WTC11 (cell line): Measurements from ENCODE around the gene IRF2. TPM values are rescaled to one million over a fixed set of nuclear protein-coding genes. Genes with fewer than 3 reads are reported as not detected.

Source experiments
- ATAC-seq: fragments of 200-7000 bp; cut with Tn5 transposase; 2 replicates; pipeline ENCODE4 v1.10.0; 2021; ENCODE audit warnings: mild to moderate bottlenecking, moderate library complexity
- CTCF ChIA-PET: fragments of 300-600 bp; sonication (Branson Sonifier 250); formaldehyde crosslinking; loops from one replicate; lab custom pipeline; 2021; ENCODE audit warnings: antibody characterized with exemption; lab: Charles Lee
- POLR2A ChIA-PET: fragments of 350-600 bp; sonication (Branson Sonifier 250); formaldehyde crosslinking; loops from one replicate; lab custom pipeline; 2021; ENCODE audit warnings: antibody characterized with exemption; lab: Charles Lee
- DNase-seq: peaks from one replicate; pipeline ENCODE4 v3.0.0; 2021; ENCODE audit warnings: low spot score
- H3K27ac Mint-ChIP-seq: 2 replicates; pipeline ENCODE4 v1.8.0; 2021; ENCODE audit warnings: mixed read lengths
- H3K27me3 Mint-ChIP-seq: 2 replicates; pipeline ENCODE4 v1.8.0; 2021; ENCODE audit warnings: low read depth, mild to moderate bottlenecking, moderate library complexity, mixed read lengths
- H3K36me3 Mint-ChIP-seq: 2 replicates; pipeline ENCODE4 v1.8.0; 2021; ENCODE audit warnings: mixed read lengths
- H3K4me1 Mint-ChIP-seq: 2 replicates; pipeline ENCODE4 v1.8.0; 2022; ENCODE audit warnings: mixed read lengths
- H3K4me3 Mint-ChIP-seq: 2 replicates; pipeline ENCODE4 v1.8.0; 2021; ENCODE audit warnings: mild to moderate bottlenecking, moderate library complexity, mixed read lengths
- H3K9me3 Mint-ChIP-seq: 2 replicates; pipeline ENCODE4 v1.8.0; 2021; ENCODE audit warnings: mixed read lengths
- CBFB ChIP-seq: sonication (generic); formaldehyde crosslinking; IDR thresholded peaks from 2 replicates; pipeline ENCODE4 v1.8.1; 2022; ENCODE audit warnings: mild to moderate bottlenecking, low read depth, missing genetic modification reagents
- ELF4 ChIP-seq: sonication (generic); formaldehyde crosslinking; IDR thresholded peaks from 2 replicates; pipeline ENCODE4 v1.8.1; 2022; ENCODE audit warnings: low read depth, mild to moderate bottlenecking, moderate library complexity, missing genetic modification reagents
- ETV6 ChIP-seq: sonication (generic); formaldehyde crosslinking; IDR thresholded peaks from 2 replicates; pipeline ENCODE4 v1.8.1; 2022; ENCODE audit warnings: mild to moderate bottlenecking, missing genetic modification reagents
- FOXK1 ChIP-seq: sonication (generic); formaldehyde crosslinking; IDR thresholded peaks from 2 replicates; pipeline ENCODE4 v1.8.0; 2022; ENCODE audit warnings: mild to moderate bottlenecking, moderate library complexity, missing genetic modification reagents
- FOXP1 ChIP-seq: sonication (generic); formaldehyde crosslinking; IDR thresholded peaks from 2 replicates; pipeline ENCODE4 v1.8.0; 2022; ENCODE audit warnings: missing genetic modification reagents, mild to moderate bottlenecking, moderate library complexity, borderline replicate concordance
- GABPB1 ChIP-seq: sonication (generic); formaldehyde crosslinking; IDR thresholded peaks from 2 replicates; pipeline ENCODE4 v1.8.1; 2023; ENCODE audit warnings: mild to moderate bottlenecking, missing genetic modification reagents
- GTF2I ChIP-seq: fragments of 250-450 bp; sonication (Bioruptor Pico); conservative IDR thresholded peaks from 2 replicates; pipeline ENCODE4 v1.4.0; 2021; ENCODE audit warnings: mild to moderate bottlenecking
- KAT7 ChIP-seq: sonication (generic); formaldehyde crosslinking; IDR thresholded peaks from 2 replicates; pipeline ENCODE4 v1.8.1; 2023; ENCODE audit warnings: missing genetic modification reagents, mild to moderate bottlenecking, borderline replicate concordance
- NFATC4 ChIP-seq: fragments of 250-450 bp; sonication (Bioruptor Pico); IDR thresholded peaks from 2 replicates; pipeline ENCODE4 v1.9.0; 2021; ENCODE audit warnings: mild to moderate bottlenecking
- TCF7 ChIP-seq: sonication (generic); formaldehyde crosslinking; IDR thresholded peaks from 2 replicates; pipeline ENCODE4 v1.8.0; 2022; ENCODE audit warnings: mild to moderate bottlenecking, low read depth, missing genetic modification reagents, moderate library complexity
- TEAD4 ChIP-seq: sonication (generic); formaldehyde crosslinking; IDR thresholded peaks from 2 replicates; pipeline ENCODE4 v1.8.0; 2022; ENCODE audit warnings: mild to moderate bottlenecking, missing genetic modification reagents
- TP53 ChIP-seq: sonication (generic); formaldehyde crosslinking; IDR thresholded peaks from 2 replicates; pipeline ENCODE4 v1.8.1; 2023; ENCODE audit warnings: mild to moderate bottlenecking, missing genetic modification reagents
- ZNF121 ChIP-seq: sonication (generic); formaldehyde crosslinking; IDR thresholded peaks from 2 replicates; pipeline ENCODE4 v1.8.0; 2023; ENCODE audit warnings: missing genetic modification reagents
- ZNF138 ChIP-seq: sonication (generic); formaldehyde crosslinking; conservative IDR thresholded peaks from 2 replicates; pipeline ENCODE4 v1.8.1; 2022; ENCODE audit warnings: mild to moderate bottlenecking, moderate library complexity, missing genetic modification reagents
- ZNF219 ChIP-seq: sonication (generic); formaldehyde crosslinking; IDR thresholded peaks from 2 replicates; pipeline ENCODE4 v1.8.0; 2023; ENCODE audit warnings: missing genetic modification reagents, mild to moderate bottlenecking, borderline replicate concordance
- ZNF232 ChIP-seq: sonication (generic); formaldehyde crosslinking; IDR thresholded peaks from 2 replicates; pipeline ENCODE4 v1.8.0; 2022; ENCODE audit warnings: mild to moderate bottlenecking, missing genetic modification reagents
- total RNA-seq: library from RNA; stranded (reverse); gene quantifications from 3 replicates; pipeline ENCODE4 v1.2.3, GENCODE V29; 2021
- TF ChIP-seq, protein P1 (sequence below): sonication (generic); formaldehyde crosslinking; conservative IDR thresholded peaks from 2 replicates; pipeline ENCODE4 v1.8.1; 2022; ENCODE audit warnings: mild to moderate bottlenecking, missing genetic modification reagents
- TF ChIP-seq, protein P2 (sequence below): sonication (generic); formaldehyde crosslinking; IDR thresholded peaks from 2 replicates; pipeline ENCODE4 v1.8.1; 2023; ENCODE audit warnings: mild to moderate bottlenecking, missing genetic modification reagents, moderate library complexity
- TF ChIP-seq, protein P3 (sequence below): fragments of 250-450 bp; sonication (Bioruptor Pico); conservative IDR thresholded peaks from 2 replicates; pipeline ENCODE4 v1.9.0; 2021; ENCODE audit warnings: mild to moderate bottlenecking
- TF ChIP-seq, protein P4 (sequence below): sonication (generic); formaldehyde crosslinking; IDR thresholded peaks from 2 replicates; pipeline ENCODE4 v1.8.0; 2023; ENCODE audit warnings: missing genetic modification reagents
- TF ChIP-seq, protein P5 (sequence below): sonication (generic); formaldehyde crosslinking; IDR thresholded peaks from 2 replicates; pipeline ENCODE4 v1.8.0; 2022; ENCODE audit warnings: mild to moderate bottlenecking, missing genetic modification reagents

The IRF2 gene
- total RNA-seq, 1 experiment from 2014 or later, result 11.8 TPM

DNA sequence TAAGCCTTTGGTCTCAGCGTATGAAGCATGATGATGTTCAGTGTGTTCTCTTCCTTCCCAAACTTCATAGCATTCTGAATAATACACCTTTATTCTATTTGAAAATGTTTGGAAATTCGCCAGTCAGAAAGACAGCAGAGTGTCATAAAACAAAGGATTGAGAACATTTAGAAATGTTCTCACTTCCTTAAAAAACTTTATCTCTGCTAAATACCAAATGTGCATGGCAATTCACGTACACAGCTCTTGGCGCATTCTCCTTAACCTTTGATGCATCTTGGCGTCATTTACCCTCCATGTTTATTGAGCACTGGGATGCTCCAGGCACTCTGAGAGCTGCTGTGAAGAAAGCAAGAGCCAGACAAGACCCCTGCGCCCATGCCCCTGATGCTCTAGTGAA, 7.2 kb upstream of the IRF2 start:
- DNase-seq (no peak), ATAC-seq (no peak)
- TF ChIP-seq TP53, result no peak
- no peak for TF ChIP-seq TEAD4 (CRISPR knock-in tag)
- TF ChIP-seq KAT7 (CRISPR knock-in tag), result no peak
- no peak for TF ChIP-seq GABPB1 (CRISPR knock-in tag)
- no peak for TF ChIP-seq ZNF138 (CRISPR knock-in tag)
- no peak for TF ChIP-seq ELF4 (CRISPR knock-in tag)
- TF ChIP-seq, protein P1, sequence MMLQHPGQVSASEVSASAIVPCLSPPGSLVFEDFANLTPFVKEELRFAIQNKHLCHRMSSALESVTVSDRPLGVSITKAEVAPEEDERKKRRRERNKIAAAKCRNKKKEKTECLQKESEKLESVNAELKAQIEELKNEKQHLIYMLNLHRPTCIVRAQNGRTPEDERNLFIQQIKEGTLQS (CRISPR knock-in tag), result no peak
- TF ChIP-seq ETV6 (CRISPR knock-in tag), result no peak
- TF ChIP-seq ZNF121 (CRISPR knock-in tag), result no peak
- TF ChIP-seq FOXP1 (CRISPR knock-in tag), result no peak
- no peak for TF ChIP-seq TCF7
- TF ChIP-seq, protein P2, sequence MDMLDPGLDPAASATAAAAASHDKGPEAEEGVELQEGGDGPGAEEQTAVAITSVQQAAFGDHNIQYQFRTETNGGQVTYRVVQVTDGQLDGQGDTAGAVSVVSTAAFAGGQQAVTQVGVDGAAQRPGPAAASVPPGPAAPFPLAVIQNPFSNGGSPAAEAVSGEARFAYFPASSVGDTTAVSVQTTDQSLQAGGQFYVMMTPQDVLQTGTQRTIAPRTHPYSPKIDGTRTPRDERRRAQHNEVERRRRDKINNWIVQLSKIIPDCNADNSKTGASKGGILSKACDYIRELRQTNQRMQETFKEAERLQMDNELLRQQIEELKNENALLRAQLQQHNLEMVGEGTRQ (CRISPR knock-in tag), result no peak
- TF ChIP-seq NFATC4 (CRISPR knock-in tag), result no peak
- H3K27ac Mint-ChIP-seq, result no peak overlapping the region
- peaks cover 13% of the 10 kb centered on the region for H3K36me3 Mint-ChIP-seq
- H3K9me3 Mint-ChIP-seq, result peaks cover 18% of the 10 kb centered on the region
- peaks cover 13% of the 10 kb centered on the region for H3K4me1 Mint-ChIP-seq
- H3K4me3 Mint-ChIP-seq, result no peak overlapping the region
- POLR2A ChIA-PET, result no interaction called here
- H3K27me3 Mint-ChIP-seq, result no peaks in the 10 kb centered on the region
- CTCF ChIA-PET, result no interaction called here

DNA sequence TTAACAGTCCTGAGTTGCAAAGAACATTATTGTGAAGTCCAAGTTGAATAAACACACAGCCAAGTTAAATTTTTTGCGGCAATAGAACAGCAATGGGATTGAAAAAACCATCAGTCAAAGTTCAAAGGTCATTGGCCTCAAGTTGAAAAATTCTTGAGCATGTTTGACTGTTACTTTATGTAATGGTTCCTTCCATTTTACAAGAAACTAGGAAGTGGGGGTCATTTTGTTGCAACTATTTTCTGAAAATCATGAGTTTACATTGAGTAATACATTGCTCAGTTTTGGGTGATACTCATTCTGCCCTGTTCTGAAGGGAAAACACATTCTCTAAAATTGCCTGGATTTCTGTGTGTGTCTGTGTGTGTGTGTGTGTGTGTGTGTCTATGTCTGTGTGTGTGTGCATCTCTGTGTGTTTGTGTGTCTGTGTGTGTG, 5.2 kb upstream of the IRF2 start:
- ATAC-seq, result no peak

DNA sequence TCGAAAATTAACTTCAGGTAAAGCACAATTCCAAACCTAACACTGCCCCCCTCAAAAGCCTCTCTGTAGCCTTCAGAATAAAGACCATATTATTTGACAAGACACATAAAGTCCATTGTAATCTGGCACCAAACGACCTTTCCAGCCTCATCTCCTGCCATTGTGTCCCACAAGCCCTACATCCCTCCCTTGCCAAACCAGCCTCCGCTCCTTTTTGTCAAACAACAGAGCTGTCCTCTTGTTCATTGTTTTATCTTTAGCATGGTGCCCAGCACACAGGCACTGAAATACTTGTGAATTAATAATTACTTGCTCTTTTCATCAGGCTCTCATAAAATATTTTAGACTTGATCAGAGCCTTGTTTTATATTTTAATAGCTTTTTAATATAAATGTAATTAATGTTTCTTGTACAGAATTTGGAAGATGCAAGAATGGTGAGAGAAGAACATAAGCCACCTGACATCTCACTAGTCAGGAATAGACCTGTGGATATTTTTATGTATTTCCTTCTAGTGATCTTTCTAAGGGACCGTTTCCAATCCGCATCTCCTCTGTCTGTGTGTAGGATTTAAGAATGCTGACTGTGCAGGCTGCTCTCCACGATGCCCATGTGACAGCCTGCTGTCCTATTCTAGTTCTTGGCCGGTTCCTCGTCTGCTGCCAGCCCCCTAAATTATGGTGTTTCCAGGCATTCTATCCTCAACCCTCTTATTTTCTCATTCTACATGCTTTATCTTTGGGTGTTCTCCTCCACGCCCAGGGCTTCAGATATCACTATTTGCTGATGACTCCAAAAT, 3.0 kb upstream of the IRF2 start:
- Mint-ChIP-seq H3K27me3 (no peaks in the 10 kb centered on the region), H3K4me1 (peaks cover 26% of the 10 kb centered on the region), H3K27ac (peak overlapping the region; percentile 56), H3K9me3 (no peaks in the 10 kb centered on the region), H3K36me3 (no peaks in the 10 kb centered on the region), H3K4me3 (no peak overlapping the region; the same call in 1 of the 2 replicates)
- ChIA-PET CTCF (no interaction called here), POLR2A (no interaction called here)
- TF ChIP-seq TCF7, result no peak
- ATAC-seq, result no peak
- DNase-seq, result no peak

More for the DNA sequence above, 5.2 kb upstream of the IRF2 start:
- ChIA-PET CTCF (no interaction called here), POLR2A (no interaction called here)
- H3K27me3 Mint-ChIP-seq, result no peaks in the 10 kb centered on the region
- TF ChIP-seq ZNF232 (CRISPR knock-in tag) (no peak), GTF2I (no peak), ZNF219 (CRISPR knock-in tag) (no peak)
- TF ChIP-seq, all 79 proteins: peak for 0
- no peak for DNase-seq
- peaks cover 13% of the 10 kb centered on the region for H3K9me3 Mint-ChIP-seq
- H3K36me3 Mint-ChIP-seq, result peaks cover 8% of the 10 kb centered on the region
- H3K27ac Mint-ChIP-seq, result no peak overlapping the region
- peaks cover 26% of the 10 kb centered on the region for H3K4me1 Mint-ChIP-seq
- no peak overlapping the region for H3K4me3 Mint-ChIP-seq

DNA sequence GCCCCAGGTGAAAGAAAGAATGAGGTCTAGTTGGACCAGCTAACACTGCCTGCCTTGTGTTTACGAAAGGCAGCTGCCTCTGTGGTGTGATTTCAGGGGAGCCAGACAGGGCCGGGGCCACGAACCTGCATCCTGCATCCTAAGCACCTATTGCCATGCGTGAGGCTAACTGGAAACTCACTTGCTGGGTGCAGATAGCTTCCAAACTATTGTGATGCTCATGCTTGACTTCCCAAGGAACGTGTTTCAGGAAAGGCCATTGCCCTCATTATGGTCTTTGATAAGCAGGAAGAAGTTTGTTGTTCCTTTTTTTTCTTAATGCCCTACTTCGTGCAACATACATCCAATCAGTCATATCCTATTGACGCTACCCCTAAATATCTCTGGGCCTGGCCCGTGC, 2.3 kb upstream of the IRF2 start:
- Mint-ChIP-seq H3K36me3 (no peaks in the 10 kb centered on the region), H3K27me3 (no peaks in the 10 kb centered on the region), H3K4me3 (peak overlapping the region; percentile 40), H3K4me1 (peaks cover 32% of the 10 kb centered on the region), H3K9me3 (no peaks in the 10 kb centered on the region), H3K27ac (peak overlapping the region; percentile 56)
- DNase-seq, result no peak
- ATAC-seq, result no peak
- TF ChIP-seq, protein P3, sequence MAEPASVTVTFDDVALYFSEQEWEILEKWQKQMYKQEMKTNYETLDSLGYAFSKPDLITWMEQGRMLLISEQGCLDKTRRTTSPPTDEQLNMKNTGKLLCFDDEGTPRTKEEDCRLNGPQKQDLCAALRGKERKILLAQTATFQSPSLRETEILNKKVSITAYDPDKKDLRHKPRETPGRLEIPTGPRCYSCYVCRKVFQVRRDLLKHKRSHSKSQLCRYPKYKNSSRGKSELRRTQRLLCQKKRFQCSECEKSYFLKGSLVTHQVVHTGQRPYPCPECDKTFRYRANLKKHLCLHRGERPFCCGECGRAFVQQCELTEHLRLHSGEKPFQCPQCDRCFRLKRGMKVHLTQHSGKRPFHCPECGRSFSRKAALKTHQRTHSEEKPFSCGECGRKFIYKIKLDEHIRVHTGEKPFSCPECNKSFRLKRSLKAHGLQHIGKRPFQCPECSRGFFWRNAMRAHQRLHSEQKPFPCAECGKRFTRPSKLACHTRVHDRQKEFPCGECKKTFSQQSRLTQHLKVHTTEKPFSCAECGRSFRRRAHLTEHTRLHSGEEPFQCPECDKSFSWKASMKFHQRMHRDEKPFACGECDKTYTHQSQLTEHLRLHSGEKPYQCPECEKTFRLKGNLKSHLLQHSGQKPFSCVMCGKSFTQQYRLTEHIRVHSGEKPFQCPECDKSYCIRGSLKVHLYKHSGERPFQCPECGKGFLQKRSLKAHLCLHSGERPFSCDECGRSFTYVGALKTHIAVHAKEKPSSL (CRISPR knock-in tag), result no peak
- TF ChIP-seq NFATC4 (CRISPR knock-in tag) (no peak), GABPB1 (CRISPR knock-in tag) (no peak), CBFB (CRISPR knock-in tag) (no peak), FOXK1 (CRISPR knock-in tag) (peak; percentile 30; the same call in 1 of the 2 replicates)
- TF ChIP-seq, protein P4, sequence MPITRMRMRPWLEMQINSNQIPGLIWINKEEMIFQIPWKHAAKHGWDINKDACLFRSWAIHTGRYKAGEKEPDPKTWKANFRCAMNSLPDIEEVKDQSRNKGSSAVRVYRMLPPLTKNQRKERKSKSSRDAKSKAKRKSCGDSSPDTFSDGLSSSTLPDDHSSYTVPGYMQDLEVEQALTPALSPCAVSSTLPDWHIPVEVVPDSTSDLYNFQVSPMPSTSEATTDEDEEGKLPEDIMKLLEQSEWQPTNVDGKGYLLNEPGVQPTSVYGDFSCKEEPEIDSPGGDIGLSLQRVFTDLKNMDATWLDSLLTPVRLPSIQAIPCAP (CRISPR knock-in tag), result no peak
- TF ChIP-seq, protein P5, sequence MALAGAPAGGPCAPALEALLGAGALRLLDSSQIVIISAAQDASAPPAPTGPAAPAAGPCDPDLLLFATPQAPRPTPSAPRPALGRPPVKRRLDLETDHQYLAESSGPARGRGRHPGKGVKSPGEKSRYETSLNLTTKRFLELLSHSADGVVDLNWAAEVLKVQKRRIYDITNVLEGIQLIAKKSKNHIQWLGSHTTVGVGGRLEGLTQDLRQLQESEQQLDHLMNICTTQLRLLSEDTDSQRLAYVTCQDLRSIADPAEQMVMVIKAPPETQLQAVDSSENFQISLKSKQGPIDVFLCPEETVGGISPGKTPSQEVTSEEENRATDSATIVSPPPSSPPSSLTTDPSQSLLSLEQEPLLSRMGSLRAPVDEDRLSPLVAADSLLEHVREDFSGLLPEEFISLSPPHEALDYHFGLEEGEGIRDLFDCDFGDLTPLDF (CRISPR knock-in tag), result no peak
- CTCF ChIA-PET, result no interaction called here
- POLR2A ChIA-PET, result no interaction called here
